OCI-LY7 (cell line): Measurements from ENCODE around the gene KLHL11. TPM values are rescaled to one million over a fixed set of nuclear protein-coding genes. Genes with fewer than 3 reads are reported as not detected.

Experiments
- BruUV-seq: library from RNA; stranded (reverse); fragments of 400-500 nt; replicated peaks from 2 replicates; lab custom pipeline; 2021; lab: Mats Ljungman, UMichigan
- CTCF ChIA-PET: fragments of 300-600 bp; sonication (Branson Sonifier 250); formaldehyde crosslinking; loops from one replicate; lab custom pipeline; 2022; ENCODE audit warnings: antibody characterized with exemption; ENCODE audit not compliant: unreplicated experiment; lab: Charles Lee
- POLR2A ChIA-PET: fragments of 300-600 bp; sonication (Branson Sonifier 250); formaldehyde crosslinking; loops from one replicate; lab custom pipeline; 2022; ENCODE audit warnings: antibody characterized with exemption; lab: Charles Lee
- DNase-seq: peaks from one replicate; pipeline ENCODE4 v3.0.0-alpha.2; 2015; ENCODE audit warnings: low spot score
- H2AFZ ChIP-seq: fragments of 200-600 bp; sonication (generic), shearing (Covaris generic); 2 replicates; pipeline ENCODE4 v1.6.1; 2014; ENCODE audit warnings: mild to moderate bottlenecking, antibody characterized with exemption, low read length, moderate library complexity
- H3K27ac ChIP-seq: fragments of 200-600 bp; sonication (generic); 2 replicates; pipeline ENCODE4 v1.5.1; 2014; ENCODE audit warnings: mixed run types, low read depth, mild to moderate bottlenecking, moderate library complexity, low read length, inconsistent platforms; ENCODE audit not compliant: poor library complexity, severe bottlenecking
- H3K36me3 ChIP-seq: fragments of 200-600 bp; sonication (generic); 2 replicates; pipeline ENCODE4 v1.6.1; 2014; ENCODE audit warnings: mild to moderate bottlenecking, antibody characterized with exemption, low read length, moderate library complexity, mixed read lengths; ENCODE audit not compliant: insufficient read depth
- H3K4me1 ChIP-seq: fragments of 200-600 bp; sonication (generic); 2 replicates; pipeline ENCODE4 v1.5.1; 2014; ENCODE audit warnings: mild to moderate bottlenecking, low read length; ENCODE audit not compliant: insufficient read depth, poor library complexity, severe bottlenecking
- H3K4me2 ChIP-seq: fragments of 200-600 bp; sonication (generic); 2 replicates; pipeline ENCODE4 v1.6.1; 2014; ENCODE audit warnings: mild to moderate bottlenecking, low read length
- H3K4me3 ChIP-seq: fragments of 200-600 bp; sonication (generic); 2 replicates; pipeline ENCODE4 v1.5.1; 2014; ENCODE audit warnings: mild to moderate bottlenecking, low read depth, low read length; ENCODE audit not compliant: poor library complexity, severe bottlenecking
- H3K79me2 ChIP-seq: fragments of 200-600 bp; sonication (generic); 2 replicates; pipeline ENCODE4 v1.6.1; 2016; ENCODE audit warnings: low read depth, mild to moderate bottlenecking, low read length, moderate library complexity, mixed read lengths; ENCODE audit not compliant: insufficient read depth
- H3K9me2 ChIP-seq: fragments of 200-600 bp; sonication (generic); 2 replicates; pipeline ENCODE4 v1.6.1; 2016; ENCODE audit warnings: mild to moderate bottlenecking, low read length, mixed read lengths; ENCODE audit not compliant: insufficient read depth
- H3K9me3 ChIP-seq: fragments of 200-600 bp; sonication (generic); 2 replicates; pipeline ENCODE4 v1.6.1; 2014; ENCODE audit warnings: mild to moderate bottlenecking, mixed run types, low read length, mixed read lengths
- H4K20me1 ChIP-seq: fragments of 200-600 bp; sonication (generic); 2 replicates; pipeline ENCODE4 v1.6.1; 2014; ENCODE audit warnings: mild to moderate bottlenecking, antibody characterized with exemption, low read length, moderate library complexity, mixed read lengths; ENCODE audit not compliant: insufficient read depth
- EZH2phosphoT487 ChIP-seq: fragments of 200-600 bp; sonication (generic); IDR thresholded peaks from 2 replicates; pipeline ENCODE4 v1.6.1; 2018; ENCODE audit warnings: low read depth, borderline replicate concordance, mild to moderate bottlenecking, mixed run types, antibody characterized with exemption, low read length, moderate library complexity, mixed read lengths
- intact Hi-C: fragments of 100-400 bp; cut with micrococcal nuclease; formaldehyde crosslinking; loops from one replicate; pipeline ENCODE4 v1.10.0; 2022; ENCODE audit not compliant: unreplicated experiment
- small RNA-seq: library from RNA; depleted of rRNA; stranded (forward); fragments of <200 nt; gene quantifications from one replicate; pipeline ENCODE3, GENCODE V24; 2014
- total RNA-seq, 2 experiments: library from RNA; depleted of rRNA in 1 of 2; stranded (reverse); fragments of >200 nt in 1 of 2; shearing (Covaris generic) in 1 of 2; gene quantifications; 2 replicates each; pipeline ENCODE4 v1.2.3, GENCODE V29; 2014 to 2022
- TF ChIP-seq, protein P1 (sequence below): fragments of 200-600 bp; sonication (generic); conservative IDR thresholded peaks from 2 replicates; pipeline ENCODE4 v1.5.1; 2014; ENCODE audit warnings: mild to moderate bottlenecking, antibody characterized with exemption, low read length, moderate library complexity, mixed read lengths

KLHL11 gene
- total RNA-seq, 2 experiments from 2014 or later = 20.9 to 35.4 TPM

DNA sequence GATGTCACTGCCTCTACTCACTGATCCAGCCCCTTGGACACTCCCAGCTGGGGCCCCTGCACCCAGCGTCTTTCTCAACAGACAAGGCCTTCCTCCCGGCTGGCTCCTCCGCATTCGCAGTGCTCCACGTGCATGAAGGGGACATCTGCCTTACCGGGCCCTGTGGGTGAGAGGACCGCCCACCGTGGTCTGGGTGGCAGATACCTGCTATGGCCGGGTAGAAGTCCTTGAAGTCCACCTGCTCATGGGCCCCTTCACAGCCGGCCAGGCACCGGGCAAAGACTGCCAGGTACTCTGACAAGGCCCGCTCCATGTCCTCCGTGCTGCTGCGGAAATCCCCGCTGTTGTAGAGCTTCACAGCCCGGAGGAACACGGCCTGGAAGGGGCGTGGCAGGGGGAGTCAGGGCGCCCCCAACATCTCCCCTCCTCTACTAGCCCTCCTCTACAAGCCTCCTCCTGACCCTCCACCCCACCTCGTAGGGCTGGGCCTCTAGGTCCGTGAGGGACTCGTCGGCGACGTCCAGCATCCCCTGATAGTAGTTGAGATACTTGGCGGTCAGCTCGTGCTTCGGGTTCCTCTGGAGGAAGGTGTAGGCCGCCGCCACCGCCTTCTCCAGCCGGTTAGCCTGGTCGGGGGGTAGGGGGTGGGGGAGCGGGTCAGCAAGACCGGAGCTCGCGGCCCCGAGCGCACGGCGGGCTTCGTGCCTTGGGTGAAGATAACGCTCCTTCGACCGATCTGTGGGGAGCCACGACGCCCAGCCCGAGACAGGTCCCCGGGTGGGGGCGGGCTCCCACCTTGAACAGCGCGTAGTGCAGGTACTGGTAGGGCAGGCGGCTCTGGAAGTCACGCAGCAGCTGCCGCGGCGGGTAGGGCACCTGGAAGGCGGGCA, 54.3 kb downstream of the KLHL11 start:
- ChIA-PET POLR2A (no interaction called here), CTCF (interaction anchor here (0.7 kb wide), 1 partner anchor 1299 kb away, joined by 3 read pairs; no protein-coding TSS in a partner anchor)
- peaks cover 9% of the 10 kb centered on the region for H3K4me1 ChIP-seq
- H4K20me1 ChIP-seq = no peaks in the 10 kb centered on the region
- no peaks in the 10 kb centered on the region for H3K9me2 ChIP-seq
- no peak overlapping the region for H2AFZ ChIP-seq
- intact Hi-C loops = no loop called here
- TF ChIP-seq, protein P1, sequence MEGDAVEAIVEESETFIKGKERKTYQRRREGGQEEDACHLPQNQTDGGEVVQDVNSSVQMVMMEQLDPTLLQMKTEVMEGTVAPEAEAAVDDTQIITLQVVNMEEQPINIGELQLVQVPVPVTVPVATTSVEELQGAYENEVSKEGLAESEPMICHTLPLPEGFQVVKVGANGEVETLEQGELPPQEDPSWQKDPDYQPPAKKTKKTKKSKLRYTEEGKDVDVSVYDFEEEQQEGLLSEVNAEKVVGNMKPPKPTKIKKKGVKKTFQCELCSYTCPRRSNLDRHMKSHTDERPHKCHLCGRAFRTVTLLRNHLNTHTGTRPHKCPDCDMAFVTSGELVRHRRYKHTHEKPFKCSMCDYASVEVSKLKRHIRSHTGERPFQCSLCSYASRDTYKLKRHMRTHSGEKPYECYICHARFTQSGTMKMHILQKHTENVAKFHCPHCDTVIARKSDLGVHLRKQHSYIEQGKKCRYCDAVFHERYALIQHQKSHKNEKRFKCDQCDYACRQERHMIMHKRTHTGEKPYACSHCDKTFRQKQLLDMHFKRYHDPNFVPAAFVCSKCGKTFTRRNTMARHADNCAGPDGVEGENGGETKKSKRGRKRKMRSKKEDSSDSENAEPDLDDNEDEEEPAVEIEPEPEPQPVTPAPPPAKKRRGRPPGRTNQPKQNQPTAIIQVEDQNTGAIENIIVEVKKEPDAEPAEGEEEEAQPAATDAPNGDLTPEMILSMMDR = no peak
- no peak for TF ChIP-seq EZH2phosphoT487
- H3K4me3 ChIP-seq = peak overlapping the region; percentile 65
- H3K36me3 ChIP-seq = no peaks in the 10 kb centered on the region
- BruUV-seq = no TSS peak
- H3K27ac ChIP-seq = no peak overlapping the region
- no peaks in the 10 kb centered on the region for H3K79me2 ChIP-seq
- no peaks in the 10 kb centered on the region for H3K9me3 ChIP-seq
- no peak for DNase-seq
- H3K4me2 ChIP-seq = peak overlapping the region; percentile 75

DNA sequence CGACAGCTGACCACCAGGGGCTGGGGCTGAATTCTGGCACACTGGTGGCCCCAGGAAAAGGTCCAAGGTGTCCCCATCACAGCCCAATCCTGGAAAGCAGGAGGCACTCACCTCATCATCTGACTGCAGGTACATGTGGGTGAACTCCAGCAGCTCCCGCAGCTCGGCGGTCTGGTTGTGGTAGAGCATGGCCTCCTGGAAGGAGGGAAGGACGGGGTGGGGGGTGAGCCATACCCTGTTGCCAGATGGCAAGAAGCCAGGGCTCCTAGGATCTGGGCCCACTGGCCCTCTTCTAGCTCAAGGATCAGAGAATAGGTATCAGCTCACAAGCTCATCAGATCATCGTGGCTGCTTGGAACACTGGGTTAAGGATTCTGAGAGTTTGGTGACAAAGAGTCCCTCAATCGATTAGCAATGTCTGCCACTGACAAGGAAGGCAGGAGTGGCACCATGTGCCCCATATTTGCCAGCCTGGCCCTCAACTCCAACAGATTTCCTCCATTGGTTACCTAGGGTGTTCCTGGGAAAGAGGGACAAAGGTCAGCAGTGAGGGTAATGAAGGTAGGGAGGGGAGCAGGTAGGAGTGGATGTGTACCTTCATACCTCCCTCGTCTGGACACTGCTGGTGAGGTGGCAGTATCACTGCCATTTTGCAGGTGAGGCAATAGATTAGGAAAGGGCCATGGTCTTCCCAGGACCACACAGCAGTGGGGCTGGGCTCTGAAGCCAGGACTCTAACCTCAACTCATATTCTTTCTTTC, 58.4 kb downstream of the KLHL11 start:
- H3K9me2 ChIP-seq = no peaks in the 10 kb centered on the region
- H3K36me3 ChIP-seq = no peaks in the 10 kb centered on the region
- CTCF ChIA-PET = no interaction called here
- no peak overlapping the region for H3K4me2 ChIP-seq
- no peaks in the 10 kb centered on the region for H3K9me3 ChIP-seq
- POLR2A ChIA-PET = no interaction called here
- intact Hi-C loops = no loop called here
- DNase-seq = no peak
- no peak overlapping the region for H3K27ac ChIP-seq
- no TSS peak for BruUV-seq
- H3K4me3 ChIP-seq = no peak overlapping the region
- H4K20me1 ChIP-seq = no peaks in the 10 kb centered on the region
- H2AFZ ChIP-seq = no peak overlapping the region
- peaks cover 12% of the 10 kb centered on the region for H3K4me1 ChIP-seq
- no peaks in the 10 kb centered on the region for H3K79me2 ChIP-seq
- TF ChIP-seq, protein P1 = no peak
- no peak for TF ChIP-seq EZH2phosphoT487

Small RNA genes within 50 kb of the gene (small RNA-seq; reads per million reads assigned to genes)
- gene AC125257.2 = not detected

Other genes starting within 250 kb of the KLHL11 start
- gene KRT17, start 240.8 kb downstream of the KLHL11 start, total RNA-seq (2014; rRNA removed; shearing (Covaris generic)) = not detected in 2 replicates
- gene KRT17, start 240.8 kb downstream of the KLHL11 start, total RNA-seq (2022) = 0.70 and 2.1 TPM in 2 replicates
- 123 and 145 TPM in 2 replicates for gene EIF1, start 176.5 kb downstream of the KLHL11 start, total RNA-seq (2014; rRNA removed; shearing (Covaris generic))
- 659 and 705 TPM in 2 replicates for gene EIF1, start 176.5 kb downstream of the KLHL11 start, total RNA-seq (2022)
- gene GAST, start 153.1 kb downstream of the KLHL11 start, total RNA-seq (2014; rRNA removed; shearing (Covaris generic)) = not detected in 2 replicates
- gene GAST, start 153.1 kb downstream of the KLHL11 start, total RNA-seq (2022) = not detected in 2 replicates
- 0.10 and 0.19 TPM in 2 replicates for gene HAP1, start 130.8 kb downstream of the KLHL11 start, total RNA-seq (2014; rRNA removed; shearing (Covaris generic))
- gene HAP1, start 130.8 kb downstream of the KLHL11 start, total RNA-seq (2022) = 0.22 and 0.55 TPM in 2 replicates
- gene JUP, start 78.7 kb downstream of the KLHL11 start, total RNA-seq (2014; rRNA removed; shearing (Covaris generic)) = 29.9 and 40.5 TPM in 2 replicates
- 62.0 and 69.3 TPM in 2 replicates for gene JUP, start 78.7 kb downstream of the KLHL11 start, total RNA-seq (2022)
- gene P3H4, start 53.5 kb downstream of the KLHL11 start, total RNA-seq (2014; rRNA removed; shearing (Covaris generic)) = 0.08 TPM in 1 of 2 replicates, not detected in the other
- gene P3H4, start 53.5 kb downstream of the KLHL11 start, total RNA-seq (2022) = 2.2 and 2.6 TPM in 2 replicates
- gene FKBP10, start 52.4 kb downstream of the KLHL11 start, total RNA-seq (2014; rRNA removed; shearing (Covaris generic)) = 1.5 TPM in 1 of 2 replicates, not detected in the other
- 7.3 and 7.8 TPM in 2 replicates for gene FKBP10, start 52.4 kb downstream of the KLHL11 start, total RNA-seq (2022)
- gene NT5C3B, start 29.2 kb downstream of the KLHL11 start, total RNA-seq (2014; rRNA removed; shearing (Covaris generic)) = 0.16 TPM in 1 of 2 replicates, not detected in the other
- 10.0 and 12.1 TPM in 2 replicates for gene NT5C3B, start 29.2 kb downstream of the KLHL11 start, total RNA-seq (2022)
- gene KLHL10, start 27.6 kb downstream of the KLHL11 start, total RNA-seq (2014; rRNA removed; shearing (Covaris generic)) = not detected in 2 replicates
- gene KLHL10, start 27.6 kb downstream of the KLHL11 start, total RNA-seq (2022) = not detected in 2 replicates
- gene ACLY, start 53.5 kb upstream of the KLHL11 start, total RNA-seq (2014; rRNA removed; shearing (Covaris generic)) = 102 and 105 TPM in 2 replicates
- 203 and 222 TPM in 2 replicates for gene ACLY, start 53.5 kb upstream of the KLHL11 start, total RNA-seq (2022)
- gene ODAD4, start 65.2 kb upstream of the KLHL11 start, total RNA-seq (2014; rRNA removed; shearing (Covaris generic)) = 1.1 and 3.2 TPM in 2 replicates
- 1.3 TPM in 2 replicates for gene ODAD4, start 65.2 kb upstream of the KLHL11 start, total RNA-seq (2022)
- 33.8 and 34.1 TPM in 2 replicates for gene CNP, start 101.4 kb upstream of the KLHL11 start, total RNA-seq (2014; rRNA removed; shearing (Covaris generic))
- 43.9 and 50.6 TPM in 2 replicates for gene CNP, start 101.4 kb upstream of the KLHL11 start, total RNA-seq (2022)
- 76.4 and 87.1 TPM in 2 replicates for gene DNAJC7, start 152.0 kb upstream of the KLHL11 start, total RNA-seq (2014; rRNA removed; shearing (Covaris generic))
- 118 and 124 TPM in 2 replicates for gene DNAJC7, start 152.0 kb upstream of the KLHL11 start, total RNA-seq (2022)
- gene NKIRAS2, start 154.7 kb upstream of the KLHL11 start, total RNA-seq (2014; rRNA removed; shearing (Covaris generic)) = 34.8 and 40.2 TPM in 2 replicates
- 32.8 and 38.1 TPM in 2 replicates for gene NKIRAS2, start 154.7 kb upstream of the KLHL11 start, total RNA-seq (2022)
- 0.10 and 0.25 TPM in 2 replicates for gene C17orf113, start 185.2 kb upstream of the KLHL11 start, total RNA-seq (2014; rRNA removed; shearing (Covaris generic))
- gene C17orf113, start 185.2 kb upstream of the KLHL11 start, total RNA-seq (2022) = 0.25 TPM in 1 of 2 replicates, not detected in the other
- 0.21 and 0.85 TPM in 2 replicates for gene ZNF385C, start 233.1 kb upstream of the KLHL11 start, total RNA-seq (2014; rRNA removed; shearing (Covaris generic))
- 0.26 and 0.67 TPM in 2 replicates for gene ZNF385C, start 233.1 kb upstream of the KLHL11 start, total RNA-seq (2022)
- 7.7 and 10.3 TPM in 2 replicates for gene DHX58, start 247.3 kb upstream of the KLHL11 start, total RNA-seq (2014; rRNA removed; shearing (Covaris generic))
- gene DHX58, start 247.3 kb upstream of the KLHL11 start, total RNA-seq (2022) = 19.4 and 23.7 TPM in 2 replicates